Tibial nerve (tissue), 3 donors: ENCODE measurements around the gene MRPL51.

ENCODE experiments used
- CTCF ChIP-seq, 5 experiments: fragments of 200-600 bp in 3 of 5; fragments of 450-650 bp in 2 of 5; sonication (generic) in 3 of 5; IDR thresholded peaks; one replicate each; pipeline ENCODE4 v1.5.1; 2016 to 2019; ENCODE audit warnings: antibody characterized with exemption in 5 of 5, mild to moderate bottlenecking in 3 of 5, moderate library complexity in 2 of 5
- POLR2A ChIP-seq, 2 donors: fragments of 450-650 bp; IDR thresholded peaks; one replicate each; pipeline ENCODE4 v1.6.1; 2017; ENCODE audit warnings: antibody characterized with exemption in 2 of 2, mild to moderate bottlenecking in 2 of 2, moderate library complexity in 2 of 2

GRCh38 chr12:6536894-6537579, 44.0 kb upstream of the MRPL51 start:
- TF ChIP-seq CTCF (IDR thresholded peaks at IDR 0.05) (no peak), POLR2A (IDR thresholded peaks at IDR 0.05) (no peak)
